Stimulated activated effector memory CD8-positive, alpha-beta T cell treated with anti-CD3 and anti-CD28 coated beads, Interleukin-12 subunit alpha, Interleukin-12 subunit beta, amount 100 ng/mL, for 72 hours (primary cell): Measurements from ENCODE around the gene WDR41.
"Not testable (repeated sequence)": the region's sequence is repeated elsewhere in the genome, so short reads cannot be mapped to it uniquely, and the experiment has no call there.

ENCODE experiments used
- ATAC-seq: fragments of 150-1000 bp; cut with Tn5 transposase; 2 replicates; pipeline ENCODE4 v1.10.0; 2021
- DNase-seq, 2 donors: peaks; one replicate each; pipeline ENCODE4 v3.0.0; 2021 to 2022; ENCODE audit warnings: low spot score in 2 of 2
- H3K27ac Mint-ChIP-seq: one replicate; pipeline ENCODE4 v1.8.0; 2022; ENCODE audit warnings: mild to moderate bottlenecking, mixed read lengths
- H3K36me3 Mint-ChIP-seq: one replicate; pipeline ENCODE4 v1.8.0; 2022; ENCODE audit warnings: mild to moderate bottlenecking, mixed read lengths
- H3K4me1 Mint-ChIP-seq: one replicate; pipeline ENCODE4 v1.8.0; 2022; ENCODE audit warnings: mixed read lengths
- H3K4me3 Mint-ChIP-seq: one replicate; pipeline ENCODE4 v1.8.0; 2022; ENCODE audit warnings: mild to moderate bottlenecking, mixed read lengths
- H3K9me3 Mint-ChIP-seq: one replicate; pipeline ENCODE4 v1.8.0; 2022; ENCODE audit warnings: mixed read lengths

WDR41 gene, protein sequence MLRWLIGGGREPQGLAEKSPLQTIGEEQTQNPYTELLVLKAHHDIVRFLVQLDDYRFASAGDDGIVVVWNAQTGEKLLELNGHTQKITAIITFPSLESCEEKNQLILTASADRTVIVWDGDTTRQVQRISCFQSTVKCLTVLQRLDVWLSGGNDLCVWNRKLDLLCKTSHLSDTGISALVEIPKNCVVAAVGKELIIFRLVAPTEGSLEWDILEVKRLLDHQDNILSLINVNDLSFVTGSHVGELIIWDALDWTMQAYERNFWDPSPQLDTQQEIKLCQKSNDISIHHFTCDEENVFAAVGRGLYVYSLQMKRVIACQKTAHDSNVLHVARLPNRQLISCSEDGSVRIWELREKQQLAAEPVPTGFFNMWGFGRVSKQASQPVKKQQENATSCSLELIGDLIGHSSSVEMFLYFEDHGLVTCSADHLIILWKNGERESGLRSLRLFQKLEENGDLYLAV

GRCh38 chr5:77491783-77492652, at the start of gene WDR41:
WDR41 (minus strand) TSS chr5:77492316; CDS start chr5:77492220, 96 bp downstream.
- Mint-ChIP-seq H3K36me3 (peaks cover 4% of the 10 kb centered on the region), H3K4me1 (peaks cover 7% of the 10 kb centered on the region), H3K4me3 (peak within 1 kb of the TSS; percentile 76), H3K27ac (peak within 1 kb of the TSS; percentile 82), H3K9me3 (no peaks in the 10 kb centered on the region)
- ATAC-seq (peak; percentile 92), DNase-seq (peak; percentile 94)

DNA sequence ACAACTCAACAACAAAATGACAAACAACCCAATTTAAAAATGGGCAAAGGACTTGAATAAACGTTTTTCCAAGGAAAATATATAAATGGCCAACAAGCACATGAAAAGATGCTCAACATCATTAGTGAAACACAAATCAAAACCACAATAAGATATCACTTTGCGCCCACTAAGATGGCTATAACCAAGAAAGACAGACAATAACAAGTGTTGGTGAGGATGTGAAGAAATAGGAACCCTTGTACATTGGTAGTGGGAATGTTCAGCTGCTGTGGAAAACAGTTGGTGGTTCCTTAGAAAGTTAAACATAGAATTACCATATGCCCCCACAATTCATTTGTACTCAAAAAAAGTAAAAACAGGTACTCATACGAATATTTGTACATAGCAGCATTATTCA, 39.2 kb upstream of the WDR41 start:
- no peak for ATAC-seq
- Mint-ChIP-seq H3K4me3 (no peak overlapping the region), H3K9me3 (no peaks in the 10 kb centered on the region), H3K36me3 (no peaks in the 10 kb centered on the region), H3K4me1 (no peaks in the 10 kb centered on the region), H3K27ac (no peak overlapping the region)
- no peak for DNase-seq

- Mint-ChIP-seq H3K4me1 (no peaks in the 10 kb centered on the region), H3K4me3 (no peak overlapping the region), H3K36me3 (no peaks in the 10 kb centered on the region), H3K27ac (no peak overlapping the region), H3K9me3 (no peaks in the 10 kb centered on the region)
- no peak for ATAC-seq
- no peak for DNase-seq
Measured at GRCh38 chr5:77518304-77518703, 26.2 kb upstream of the WDR41 start.

GRCh38 chr5:77514457-77514856, 22.3 kb upstream of the WDR41 start:
- Mint-ChIP-seq H3K9me3 (no peaks in the 10 kb centered on the region), H3K4me3 (no peak overlapping the region), H3K4me1 (no peaks in the 10 kb centered on the region), H3K36me3 (no peaks in the 10 kb centered on the region), H3K27ac (no peak overlapping the region)
- ATAC-seq (no peak), DNase-seq (no peak)

DNA sequence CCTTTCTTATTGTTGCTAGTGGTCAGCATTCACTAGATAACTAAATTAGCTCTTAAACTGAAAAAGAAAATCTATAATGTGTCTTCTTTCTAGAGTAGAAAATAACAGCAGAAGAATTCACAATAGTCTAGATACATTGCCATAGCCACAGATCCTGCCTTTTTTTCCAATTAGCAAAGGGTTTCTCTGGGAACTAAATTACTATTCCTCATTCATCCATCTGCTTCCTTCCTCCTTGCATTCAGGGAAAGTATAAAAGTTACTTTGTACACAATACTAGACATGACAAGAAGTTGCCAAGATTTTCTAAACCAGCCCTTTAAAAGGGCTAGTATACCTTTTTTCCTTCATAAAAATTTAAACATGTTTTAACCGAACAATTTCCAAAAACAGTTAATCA, 21.2 kb upstream of the WDR41 start:
- Mint-ChIP-seq H3K36me3 (no peaks in the 10 kb centered on the region), H3K27ac (no peak overlapping the region), H3K4me3 (no peak overlapping the region), H3K9me3 (no peaks in the 10 kb centered on the region), H3K4me1 (no peaks in the 10 kb centered on the region)
- ATAC-seq (no peak), DNase-seq (no peak)

- ATAC-seq, H3K4me1 Mint-ChIP-seq, H3K4me3 Mint-ChIP-seq, DNase-seq, H3K36me3 Mint-ChIP-seq, H3K9me3 Mint-ChIP-seq, H3K27ac Mint-ChIP-seq: not testable (repeated sequence)
Measured at GRCh38 chr5:77501132-77501531, 9.0 kb upstream of the WDR41 start.

DNA sequence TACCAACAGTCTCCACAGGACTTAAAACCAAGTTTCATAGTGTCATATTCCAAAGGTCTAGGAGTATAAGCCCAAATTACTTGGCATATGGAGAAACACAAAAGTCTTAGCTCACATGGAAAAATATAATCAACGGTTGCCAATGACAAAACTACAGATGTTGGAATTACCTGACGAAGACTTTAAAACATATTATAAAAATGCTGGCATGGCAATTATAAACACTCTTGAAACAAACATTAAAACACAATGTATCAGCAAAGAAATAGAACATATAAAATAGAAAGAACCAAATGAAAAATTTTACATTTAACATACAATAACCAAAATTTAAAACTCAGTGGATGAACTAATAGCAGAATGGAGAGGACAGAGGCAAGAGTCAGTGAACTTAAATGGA, 7.9 kb upstream of the WDR41 start:
- H3K4me1 Mint-ChIP-seq: peaks cover 4% of the 10 kb centered on the region
- no peak for ATAC-seq
- DNase-seq: no peak
- H3K4me3 Mint-ChIP-seq: no peak overlapping the region
- H3K36me3 Mint-ChIP-seq: no peaks in the 10 kb centered on the region
- no peak overlapping the region for H3K27ac Mint-ChIP-seq
- H3K9me3 Mint-ChIP-seq: peaks cover 8% of the 10 kb centered on the region

DNA sequence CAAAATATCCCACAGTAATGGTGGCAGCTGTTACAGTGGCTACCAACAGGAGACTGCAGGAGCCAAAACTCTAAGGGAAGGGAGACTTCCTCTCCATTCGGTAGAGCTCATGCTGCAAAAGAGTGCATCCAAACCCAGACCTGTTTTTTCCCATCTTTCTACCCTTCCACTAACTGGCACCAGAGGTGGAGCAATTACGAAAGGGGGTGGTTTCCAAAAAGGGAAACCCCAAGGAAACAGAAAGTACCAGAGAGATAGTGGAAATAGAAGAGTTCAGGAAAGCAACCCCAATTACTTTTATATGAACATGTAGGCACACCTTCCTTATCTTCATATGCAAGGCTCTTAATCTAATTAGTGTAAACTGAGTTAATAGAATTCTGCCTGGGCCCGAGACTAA, 7.3 kb upstream of the WDR41 start:
- no peak overlapping the region for H3K4me3 Mint-ChIP-seq
- H3K9me3 Mint-ChIP-seq: peaks cover 8% of the 10 kb centered on the region
- ATAC-seq (no peak), DNase-seq (no peak)
- H3K36me3 Mint-ChIP-seq: no peaks in the 10 kb centered on the region
- no peak overlapping the region for H3K27ac Mint-ChIP-seq
- peaks cover 7% of the 10 kb centered on the region for H3K4me1 Mint-ChIP-seq

- ATAC-seq (no peak), DNase-seq (no peak)
- H3K9me3 Mint-ChIP-seq: peaks cover 8% of the 10 kb centered on the region
- peaks cover 7% of the 10 kb centered on the region for H3K4me1 Mint-ChIP-seq
- no peak overlapping the region for H3K27ac Mint-ChIP-seq
- H3K36me3 Mint-ChIP-seq: no peaks in the 10 kb centered on the region
- H3K4me3 Mint-ChIP-seq: no peak overlapping the region
Measured at GRCh38 chr5:77498952-77499351, 6.8 kb upstream of the WDR41 start.

DNA sequence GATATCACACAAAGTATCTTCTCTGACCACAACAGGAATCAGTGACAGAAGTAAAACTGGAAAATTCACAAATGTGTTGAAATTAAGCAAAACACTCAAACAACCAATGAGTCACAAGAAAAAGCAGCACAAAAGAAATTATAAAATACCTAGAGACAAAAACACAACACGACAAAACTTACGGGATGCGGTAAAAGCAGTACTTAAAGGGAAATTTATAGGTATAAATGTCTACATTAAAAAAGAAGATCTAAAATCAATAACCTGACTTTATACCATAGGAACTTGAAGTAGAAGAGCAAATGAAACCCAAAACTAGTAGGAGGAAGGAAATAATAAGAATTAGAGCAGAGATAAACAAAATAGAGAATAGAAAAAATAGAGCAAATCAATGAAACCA, 2.8 kb upstream of the WDR41 start:
- no peak overlapping the region for H3K27ac Mint-ChIP-seq
- DNase-seq (no peak), ATAC-seq (no peak)
- H3K9me3 Mint-ChIP-seq: no peaks in the 10 kb centered on the region
- peaks cover 7% of the 10 kb centered on the region for H3K4me1 Mint-ChIP-seq
- H3K36me3 Mint-ChIP-seq: no peaks in the 10 kb centered on the region
- H3K4me3 Mint-ChIP-seq: peak overlapping the region; percentile 9

DNA sequence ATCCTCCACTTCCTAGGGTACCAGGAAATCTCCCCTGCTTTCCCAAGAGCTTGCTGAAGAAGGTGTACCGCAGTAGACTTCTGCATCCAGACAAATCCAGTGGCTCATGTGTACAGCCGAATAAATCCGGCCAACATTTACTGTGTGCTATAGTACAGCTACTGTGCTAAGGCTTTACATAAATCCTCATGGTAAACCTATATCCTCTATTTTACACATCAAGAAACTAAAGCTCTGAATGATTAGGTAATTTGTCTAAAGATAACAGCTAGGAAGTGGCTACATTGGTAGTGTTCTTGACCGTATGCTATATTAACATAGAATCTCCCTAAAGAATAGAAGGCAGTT, 511 bp upstream of the WDR41 start:
- Mint-ChIP-seq H3K4me1 (peaks cover 7% of the 10 kb centered on the region), H3K4me3 (peak overlapping the region; percentile 76), H3K36me3 (peaks cover 4% of the 10 kb centered on the region), H3K27ac (peak overlapping the region; percentile 82), H3K9me3 (no peaks in the 10 kb centered on the region)
- ATAC-seq (peak; percentile 31), DNase-seq (no peak)

- peak in 1 of 2 donors; percentile 55 for DNase-seq
- Mint-ChIP-seq H3K27ac (peak overlapping the region; percentile 60), H3K4me3 (peak overlapping the region; percentile 76)
- not testable (repeated sequence) for ATAC-seq, H3K36me3 Mint-ChIP-seq, H3K9me3 Mint-ChIP-seq, H3K4me1 Mint-ChIP-seq
Measured at GRCh38 chr5:77490741-77491344, 1.3 kb downstream of the WDR41 start.

DNA sequence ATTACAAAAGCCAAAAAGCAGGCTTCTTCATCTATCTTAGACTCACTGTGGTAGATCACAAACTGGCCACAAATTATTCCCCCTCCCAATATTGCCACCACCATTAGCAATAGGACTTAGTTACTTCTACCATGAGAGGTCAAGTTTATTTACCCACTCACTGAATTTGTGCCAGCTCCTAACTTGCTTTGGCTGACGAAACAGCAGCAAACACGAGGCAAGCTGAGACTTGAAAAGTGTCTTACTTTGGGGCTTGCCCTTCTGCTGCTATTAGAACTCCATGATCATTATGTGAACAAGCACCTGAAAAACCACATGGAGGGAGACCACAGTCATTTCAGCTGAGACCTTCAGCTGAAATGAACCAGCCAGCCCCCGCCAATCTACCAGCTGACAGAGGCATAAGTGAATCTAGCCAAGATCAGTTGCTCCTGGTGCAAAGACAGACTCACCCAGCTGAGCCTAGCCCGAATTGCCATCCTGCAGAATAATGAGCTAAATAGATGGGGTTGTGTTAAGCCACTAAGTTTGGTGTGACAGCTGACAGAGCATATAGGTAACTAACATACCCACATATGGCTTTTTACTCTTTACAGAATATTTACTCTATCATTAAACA, 5.7 kb downstream of the WDR41 start:
- ATAC-seq: no peak

GRCh38 chr5:77483682-77484081, 8.4 kb downstream of the WDR41 start:
- Mint-ChIP-seq H3K27ac (no peak overlapping the region), H3K9me3 (no peaks in the 10 kb centered on the region), H3K36me3 (peaks cover 4% of the 10 kb centered on the region), H3K4me1 (no peaks in the 10 kb centered on the region), H3K4me3 (no peak overlapping the region)
- DNase-seq (no peak), ATAC-seq (no peak)

More for the DNA sequence above, 5.7 kb downstream of the WDR41 start:
- H3K4me1 Mint-ChIP-seq: no peaks in the 10 kb centered on the region
- no peak overlapping the region for H3K4me3 Mint-ChIP-seq
- no peaks in the 10 kb centered on the region for H3K9me3 Mint-ChIP-seq
- H3K27ac Mint-ChIP-seq: no peak overlapping the region
- no peak for DNase-seq
- peaks cover 4% of the 10 kb centered on the region for H3K36me3 Mint-ChIP-seq

GRCh38 chr5:77475041-77475440, 17.1 kb downstream of the WDR41 start:
- H3K36me3 Mint-ChIP-seq, H3K27ac Mint-ChIP-seq, H3K4me1 Mint-ChIP-seq, ATAC-seq, H3K9me3 Mint-ChIP-seq, DNase-seq, H3K4me3 Mint-ChIP-seq: not testable (repeated sequence)
